ENCODE data around the gene TXK. TPM values are rescaled to one million over a fixed set of nuclear protein-coding genes. Genes with fewer than 3 reads are reported as not detected.

TXK gene
- total RNA-seq, 1 donor from 2014 or later: 4.4 TPM

DNA sequence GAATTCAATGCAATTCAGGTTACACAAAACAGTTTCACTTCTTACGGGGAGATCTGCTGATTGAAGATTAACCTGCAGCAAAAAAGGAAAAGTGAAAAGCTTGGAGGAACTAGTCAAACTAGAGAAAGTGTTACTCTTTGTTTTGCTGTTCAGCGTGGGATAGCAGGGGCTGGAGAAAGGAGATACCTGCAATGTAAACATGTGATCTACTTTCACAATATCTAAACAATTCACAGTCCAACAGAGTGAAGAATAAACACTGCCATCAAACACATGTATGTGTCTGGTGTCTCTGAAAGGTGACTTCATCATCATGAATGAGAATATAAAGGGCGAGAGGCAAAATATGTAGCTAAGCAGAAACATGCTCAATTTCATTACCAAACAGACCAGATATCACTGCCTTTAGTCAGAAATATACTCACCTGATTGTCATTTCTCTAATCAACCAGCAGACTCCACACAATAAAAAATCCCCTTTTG, 91.0 kb downstream of the TXK start:
- DNase-seq: no peak
- no peak overlapping the region for H3K4me3 ChIP-seq

DNA sequence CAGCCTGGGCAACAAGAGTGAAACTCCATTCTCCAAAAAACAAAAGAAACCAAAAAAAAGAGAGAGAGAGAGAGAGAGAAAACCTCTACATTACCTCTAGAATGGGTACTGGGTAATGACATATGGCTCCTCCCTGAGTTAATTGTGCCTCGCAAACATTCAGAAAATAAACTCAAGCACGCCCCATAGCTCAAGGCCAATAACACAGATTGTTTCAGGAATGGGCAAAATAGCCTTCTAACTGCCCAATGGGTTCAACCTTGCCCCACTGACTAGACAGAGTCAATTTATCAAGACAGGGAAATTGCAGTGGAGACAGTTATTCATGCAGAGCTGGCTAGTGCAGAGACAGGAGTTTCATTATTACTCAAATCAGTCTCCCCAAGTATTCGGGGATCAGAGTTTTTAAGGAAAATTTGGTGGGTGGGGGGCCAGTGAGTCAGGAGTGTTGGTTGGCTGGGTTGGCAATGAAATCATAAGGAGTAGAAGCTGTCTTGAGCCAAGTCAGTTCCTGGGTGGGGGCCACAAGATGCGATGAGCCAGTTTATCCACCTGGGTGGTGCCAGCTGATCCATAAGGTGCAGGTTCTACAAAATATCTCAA, 92.4 kb downstream of the TXK start:
- Histone ChIP-seq H3K9me3 (no peaks in the 10 kb centered on the region), H3K36me3 (no peaks in the 10 kb centered on the region), H3K27me3 (peaks cover 7% of the 10 kb centered on the region), H3K4me3 (no peak overlapping the region), H3K4me1 (no peaks in the 10 kb centered on the region), H3K27ac (no peak overlapping the region)
- TF ChIP-seq, protein P1, sequence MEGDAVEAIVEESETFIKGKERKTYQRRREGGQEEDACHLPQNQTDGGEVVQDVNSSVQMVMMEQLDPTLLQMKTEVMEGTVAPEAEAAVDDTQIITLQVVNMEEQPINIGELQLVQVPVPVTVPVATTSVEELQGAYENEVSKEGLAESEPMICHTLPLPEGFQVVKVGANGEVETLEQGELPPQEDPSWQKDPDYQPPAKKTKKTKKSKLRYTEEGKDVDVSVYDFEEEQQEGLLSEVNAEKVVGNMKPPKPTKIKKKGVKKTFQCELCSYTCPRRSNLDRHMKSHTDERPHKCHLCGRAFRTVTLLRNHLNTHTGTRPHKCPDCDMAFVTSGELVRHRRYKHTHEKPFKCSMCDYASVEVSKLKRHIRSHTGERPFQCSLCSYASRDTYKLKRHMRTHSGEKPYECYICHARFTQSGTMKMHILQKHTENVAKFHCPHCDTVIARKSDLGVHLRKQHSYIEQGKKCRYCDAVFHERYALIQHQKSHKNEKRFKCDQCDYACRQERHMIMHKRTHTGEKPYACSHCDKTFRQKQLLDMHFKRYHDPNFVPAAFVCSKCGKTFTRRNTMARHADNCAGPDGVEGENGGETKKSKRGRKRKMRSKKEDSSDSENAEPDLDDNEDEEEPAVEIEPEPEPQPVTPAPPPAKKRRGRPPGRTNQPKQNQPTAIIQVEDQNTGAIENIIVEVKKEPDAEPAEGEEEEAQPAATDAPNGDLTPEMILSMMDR (IDR thresholded peaks at IDR 0.05): no peak
- DNase-seq (no peak), ATAC-seq (no peak)
- intact Hi-C loops (cut with DNase I): no loop called here

More for the DNA sequence above, 91.0 kb downstream of the TXK start:
- no peak overlapping the region for H3K27ac ChIP-seq
- H3K36me3 ChIP-seq: no peaks in the 10 kb centered on the region
- TF ChIP-seq, protein P1 (IDR thresholded peaks at IDR 0.05): no peak
- no peak for ATAC-seq
- H3K4me1 ChIP-seq: peaks cover 4% of the 10 kb centered on the region
- H3K27me3 ChIP-seq: peaks cover 10% of the 10 kb centered on the region
- intact Hi-C loops (cut with DNase I): no loop called here
- H3K9me3 ChIP-seq: no peaks in the 10 kb centered on the region

DNA sequence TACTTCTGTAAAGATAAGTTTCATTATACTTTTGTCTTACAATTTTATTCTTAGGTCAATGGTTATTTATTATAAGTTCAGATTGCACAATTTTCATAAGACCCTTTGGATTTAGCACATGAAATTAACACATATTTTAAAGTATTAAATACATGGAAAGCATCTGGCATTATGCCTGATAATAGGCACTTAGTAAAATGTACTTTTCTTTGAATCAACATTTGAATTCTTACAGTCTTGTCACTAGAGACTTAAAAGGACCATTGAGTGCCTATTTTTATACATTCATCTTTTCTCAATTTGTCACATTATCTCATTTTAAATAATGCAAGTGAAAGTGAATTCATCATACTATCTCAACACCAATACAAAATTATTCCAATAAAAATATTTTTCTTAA, 94.5 kb downstream of the TXK start:
- no peaks in the 10 kb centered on the region for H3K4me1 ChIP-seq
- H3K4me3 ChIP-seq: no peak overlapping the region
- TF ChIP-seq, protein P1 (IDR thresholded peaks at IDR 0.05): no peak
- peaks cover 4% of the 10 kb centered on the region for H3K27me3 ChIP-seq
- intact Hi-C loops (cut with DNase I): no loop called here
- DNase-seq: no peak
- no peak for ATAC-seq
- H3K9me3 ChIP-seq: no peaks in the 10 kb centered on the region
- H3K27ac ChIP-seq: no peak overlapping the region
- H3K36me3 ChIP-seq: no peaks in the 10 kb centered on the region

DNA sequence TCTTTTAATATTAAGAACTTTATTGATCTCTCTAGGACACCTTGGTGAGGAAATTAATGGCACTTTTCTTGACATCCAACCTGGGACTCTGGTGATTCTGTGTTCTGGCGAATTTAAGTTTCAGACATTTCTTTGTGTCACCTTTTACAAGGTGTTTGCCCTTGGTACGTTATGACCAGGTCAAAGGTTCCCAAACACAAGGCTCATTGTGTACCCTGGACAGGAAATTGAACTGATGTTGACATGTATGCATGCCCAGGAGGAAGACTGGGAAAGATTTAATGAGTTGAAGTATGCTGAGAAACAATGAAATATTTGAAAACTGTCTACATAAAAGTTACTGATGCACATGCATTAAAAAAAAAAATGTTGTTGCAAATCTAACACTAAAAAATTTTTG, 95.4 kb downstream of the TXK start:
- ATAC-seq (no peak), DNase-seq (no peak)
- Histone ChIP-seq H3K36me3 (no peaks in the 10 kb centered on the region), H3K27ac (no peak overlapping the region), H3K4me1 (no peaks in the 10 kb centered on the region), H3K9me3 (no peaks in the 10 kb centered on the region), H3K4me3 (no peak overlapping the region), H3K27me3 (peaks cover 4% of the 10 kb centered on the region)
- intact Hi-C loops (cut with DNase I): no loop called here
- TF ChIP-seq, protein P1 (IDR thresholded peaks at IDR 0.05): no peak

DNA sequence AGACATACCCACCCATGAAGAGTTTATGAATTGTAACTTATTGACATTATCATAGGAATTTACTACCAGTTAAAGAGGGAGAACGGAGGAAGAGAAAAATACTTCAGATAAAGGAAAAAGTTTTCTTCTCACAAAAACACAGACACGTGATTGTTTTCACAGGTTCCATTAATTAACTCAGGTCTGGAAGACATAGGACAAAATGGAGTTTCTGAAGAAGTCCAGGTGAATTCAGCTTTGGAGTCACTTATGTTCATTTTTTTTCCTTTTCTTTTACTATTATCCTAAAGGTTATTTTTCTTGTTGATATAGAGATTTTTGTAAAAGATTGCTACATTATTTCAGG, 97.0 kb downstream of the TXK start:
- Histone ChIP-seq H3K27ac (no peak overlapping the region), H3K36me3 (no peaks in the 10 kb centered on the region), H3K27me3 (peaks cover 4% of the 10 kb centered on the region), H3K4me1 (no peaks in the 10 kb centered on the region), H3K9me3 (no peaks in the 10 kb centered on the region), H3K4me3 (no peak overlapping the region)
- DNase-seq (no peak), ATAC-seq (no peak)
- intact Hi-C loops (cut with DNase I): no loop called here
- TF ChIP-seq, protein P1 (IDR thresholded peaks at IDR 0.05): no peak

DNA sequence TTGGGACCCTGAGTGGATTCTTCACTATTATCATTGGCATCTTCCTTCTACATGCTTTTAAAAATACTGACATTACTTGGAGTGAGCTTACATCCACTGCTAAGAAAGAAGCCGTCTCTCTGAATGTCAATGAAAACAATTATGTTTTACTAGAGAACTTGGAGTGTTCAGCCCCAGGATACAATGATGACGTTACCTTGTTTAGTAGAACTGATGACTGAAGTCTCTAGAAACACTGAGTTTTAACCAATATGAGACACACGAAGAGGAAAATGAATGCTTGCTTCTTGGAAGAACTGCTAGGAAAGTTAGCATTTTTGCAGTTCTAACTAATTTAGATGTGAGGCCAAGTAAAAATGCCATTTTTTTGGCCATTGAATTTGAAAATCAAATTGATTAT, 98.1 kb downstream of the TXK start:
- H3K27ac ChIP-seq: no peak overlapping the region
- no peaks in the 10 kb centered on the region for H3K4me1 ChIP-seq
- ATAC-seq: no peak
- intact Hi-C loops (cut with DNase I): no loop called here
- peaks cover 1% of the 10 kb centered on the region for H3K27me3 ChIP-seq
- H3K9me3 ChIP-seq: no peaks in the 10 kb centered on the region
- DNase-seq: no peak
- H3K4me3 ChIP-seq: no peak overlapping the region
- no peaks in the 10 kb centered on the region for H3K36me3 ChIP-seq
- TF ChIP-seq, protein P1 (IDR thresholded peaks at IDR 0.05): no peak
